Fibroblast of skin of left quadriceps (primary cell): Measurements from ENCODE around the gene VPS39.
"Not testable (repeated sequence)": the region's sequence is repeated elsewhere in the genome, so short reads cannot be mapped to it uniquely, and the experiment has no call there.

ENCODE experiments used
- DNase-seq, 2 experiments: peaks; one replicate each; pipeline ENCODE4 v3.0.0-alpha.2; 2013; ENCODE audit warnings: low read depth in 2 of 2

Gene VPS39, protein sequence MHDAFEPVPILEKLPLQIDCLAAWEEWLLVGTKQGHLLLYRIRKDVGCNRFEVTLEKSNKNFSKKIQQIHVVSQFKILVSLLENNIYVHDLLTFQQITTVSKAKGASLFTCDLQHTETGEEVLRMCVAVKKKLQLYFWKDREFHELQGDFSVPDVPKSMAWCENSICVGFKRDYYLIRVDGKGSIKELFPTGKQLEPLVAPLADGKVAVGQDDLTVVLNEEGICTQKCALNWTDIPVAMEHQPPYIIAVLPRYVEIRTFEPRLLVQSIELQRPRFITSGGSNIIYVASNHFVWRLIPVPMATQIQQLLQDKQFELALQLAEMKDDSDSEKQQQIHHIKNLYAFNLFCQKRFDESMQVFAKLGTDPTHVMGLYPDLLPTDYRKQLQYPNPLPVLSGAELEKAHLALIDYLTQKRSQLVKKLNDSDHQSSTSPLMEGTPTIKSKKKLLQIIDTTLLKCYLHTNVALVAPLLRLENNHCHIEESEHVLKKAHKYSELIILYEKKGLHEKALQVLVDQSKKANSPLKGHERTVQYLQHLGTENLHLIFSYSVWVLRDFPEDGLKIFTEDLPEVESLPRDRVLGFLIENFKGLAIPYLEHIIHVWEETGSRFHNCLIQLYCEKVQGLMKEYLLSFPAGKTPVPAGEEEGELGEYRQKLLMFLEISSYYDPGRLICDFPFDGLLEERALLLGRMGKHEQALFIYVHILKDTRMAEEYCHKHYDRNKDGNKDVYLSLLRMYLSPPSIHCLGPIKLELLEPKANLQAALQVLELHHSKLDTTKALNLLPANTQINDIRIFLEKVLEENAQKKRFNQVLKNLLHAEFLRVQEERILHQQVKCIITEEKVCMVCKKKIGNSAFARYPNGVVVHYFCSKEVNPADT

GRCh38 chr15:42207674-42208579 lies at the start of gene VPS39:
VPS39 (minus strand) TSS chr15:42208304; CDS start chr15:42208153, 151 bp downstream.
- DNase-seq: peak; percentile 49 to 50

DNA sequence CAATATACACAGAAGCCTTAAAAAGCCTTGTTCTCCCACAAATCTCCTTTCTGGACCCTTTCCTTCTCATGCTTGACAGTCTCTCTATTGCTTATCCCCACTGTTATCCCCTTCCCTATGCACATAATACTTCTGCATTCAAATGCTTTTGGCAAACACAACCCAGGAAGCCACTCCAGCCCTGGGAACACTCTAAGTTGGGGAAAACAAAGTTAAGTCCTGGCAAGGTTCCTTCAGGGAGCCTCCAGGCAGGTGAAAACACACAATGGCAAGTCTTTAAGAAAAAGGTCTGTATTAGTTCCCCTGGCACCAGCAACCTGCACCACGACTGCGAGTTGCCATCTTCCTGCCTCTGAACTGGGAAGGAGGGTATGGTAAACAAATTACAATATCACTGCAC lies 45.2 kb upstream of the VPS39 start:
- DNase-seq: no peak

- no peak for DNase-seq
Observed at GRCh38 chr15:42240823-42241222, 32.7 kb upstream of the VPS39 start.

GRCh38 chr15:42239528-42240182 lies 31.6 kb upstream of the VPS39 start:
- peak; percentile 24 to 26 for DNase-seq

- no peak for DNase-seq
Observed at GRCh38 chr15:42233107-42233506, 25.0 kb upstream of the VPS39 start.

- no peak for DNase-seq
Observed at GRCh38 chr15:42232606-42233005, 24.5 kb upstream of the VPS39 start.

GRCh38 chr15:42231088-42231487 lies 23.0 kb upstream of the VPS39 start:
- no peak for DNase-seq

DNA sequence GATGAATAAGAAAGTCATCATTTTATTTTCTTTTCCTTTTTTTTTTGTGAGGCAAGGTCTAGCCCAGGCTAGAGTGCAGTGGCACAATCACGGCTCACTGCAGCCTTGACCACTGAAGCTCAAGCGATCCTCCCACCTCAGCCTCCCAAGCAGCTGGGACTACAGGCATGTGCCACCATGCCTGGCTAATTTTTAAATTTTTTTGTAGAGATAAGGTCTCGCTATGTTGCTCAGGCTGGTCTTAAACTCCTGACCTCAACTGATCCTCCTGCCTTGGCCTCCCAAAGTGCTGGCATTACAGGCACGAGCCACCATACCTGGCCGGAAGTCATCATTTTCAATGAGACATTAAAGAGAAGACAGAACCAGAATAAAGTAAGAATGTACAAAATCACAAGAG lies 20.9 kb upstream of the VPS39 start:
- not testable (repeated sequence) for DNase-seq

DNA sequence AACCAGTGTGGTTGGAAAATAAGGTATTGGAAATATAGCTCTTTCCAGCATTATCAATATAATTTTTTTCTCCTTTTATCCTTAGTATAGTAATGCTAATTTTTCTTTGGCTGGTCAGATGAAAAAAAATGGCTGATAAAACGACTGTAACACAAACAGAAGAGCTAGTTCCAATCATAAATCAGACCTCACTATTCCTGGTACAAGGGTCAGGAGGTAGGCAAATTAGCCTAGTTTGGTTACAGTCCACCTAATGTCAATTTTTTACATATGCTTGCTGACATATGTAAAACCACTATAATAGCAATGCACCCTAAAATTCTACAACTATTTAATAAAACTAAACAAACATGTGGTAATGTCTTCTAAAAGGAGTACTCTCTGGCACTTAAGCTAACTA lies 19.9 kb upstream of the VPS39 start:
- DNase-seq: no peak

DNA sequence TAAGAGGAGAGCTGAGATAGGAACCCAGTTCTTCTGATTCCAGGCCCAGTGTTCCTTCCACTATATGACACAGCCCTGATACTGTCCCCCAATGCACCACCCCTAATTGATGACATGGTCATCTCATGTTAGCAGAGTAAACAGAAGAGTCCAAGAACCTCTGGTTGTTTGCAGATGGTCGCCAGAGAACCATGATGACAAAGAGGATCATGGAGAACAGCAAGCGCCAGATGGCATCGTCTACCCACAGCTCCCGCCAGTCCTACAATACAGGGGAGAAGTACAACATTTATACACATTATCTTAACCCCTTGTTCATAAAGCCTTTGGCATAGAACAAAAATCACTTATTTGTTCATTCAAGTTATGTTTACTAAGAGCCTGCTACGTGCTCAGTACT lies 18.5 kb upstream of the VPS39 start:
- no peak for DNase-seq

DNA sequence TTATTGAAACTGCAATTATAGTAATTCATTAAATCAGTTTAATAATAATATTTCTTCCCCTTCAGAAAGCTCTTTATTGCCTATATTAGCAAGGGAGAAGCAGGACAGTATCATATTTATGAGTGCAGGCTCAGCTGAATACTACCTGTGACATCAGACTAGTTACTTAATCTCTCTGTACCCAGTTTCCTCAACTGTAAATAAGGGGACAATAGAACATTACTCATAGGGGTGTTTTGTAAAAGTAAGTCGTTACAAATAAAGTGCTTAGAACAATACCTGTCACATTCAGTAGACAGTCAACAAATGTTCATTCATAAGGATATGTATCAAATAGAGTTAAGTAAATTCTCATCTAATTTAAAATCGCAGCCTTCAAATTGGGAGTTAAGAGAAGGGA lies 12.1 kb upstream of the VPS39 start:
- DNase-seq: no peak

GRCh38 chr15:42218953-42219592 lies 11.0 kb upstream of the VPS39 start:
- no peak for DNase-seq

GRCh38 chr15:42217568-42217967 lies 9.5 kb upstream of the VPS39 start:
- no peak for DNase-seq

- DNase-seq: no peak
Observed at GRCh38 chr15:42215913-42216829, 8.1 kb upstream of the VPS39 start.

GRCh38 chr15:42214600-42214999 lies 6.5 kb upstream of the VPS39 start:
- no peak for DNase-seq

DNA sequence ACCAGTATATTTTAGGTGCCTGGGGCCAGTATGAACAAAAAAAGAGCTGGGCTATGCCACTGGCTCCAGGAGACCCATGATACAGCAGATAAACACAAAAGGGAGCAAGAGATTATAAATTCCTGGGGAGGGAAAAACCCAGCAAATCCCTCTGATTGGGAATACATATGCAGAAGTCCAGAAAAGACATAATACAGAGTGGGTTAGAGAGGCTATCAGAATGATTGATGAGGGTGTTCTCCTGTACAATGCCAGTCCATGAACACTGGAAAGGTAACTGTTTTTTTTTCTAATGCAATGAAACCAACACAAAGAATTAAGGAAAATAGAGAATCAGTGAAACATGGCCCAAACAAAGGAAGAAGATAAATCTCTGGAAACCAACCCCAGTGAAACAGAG lies 5.4 kb upstream of the VPS39 start:
- no peak for DNase-seq

- no peak for DNase-seq
Observed at GRCh38 chr15:42210696-42211095, 2.6 kb upstream of the VPS39 start.

DNA sequence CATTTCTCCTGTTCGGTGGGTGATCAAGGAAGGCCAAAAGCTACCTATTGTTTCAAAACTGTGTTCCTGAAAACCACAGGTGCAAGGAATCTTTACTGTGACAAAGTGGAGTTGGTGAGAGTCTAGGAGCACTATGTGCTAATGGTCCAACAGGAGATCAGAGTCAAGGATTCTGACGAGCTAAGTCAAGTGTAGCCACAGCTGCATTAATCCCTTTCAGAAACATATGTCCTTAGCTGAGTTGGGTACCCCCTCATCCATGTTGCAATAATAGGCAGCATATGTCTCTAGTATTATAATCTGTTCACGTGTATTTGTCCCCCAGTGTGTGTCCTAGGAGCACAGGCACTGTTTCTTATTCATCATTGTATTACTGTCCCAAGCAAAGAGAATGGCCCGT lies 1.7 kb downstream of the VPS39 start:
- no peak for DNase-seq

- no peak for DNase-seq
Observed at GRCh38 chr15:42203891-42204290, 4.2 kb downstream of the VPS39 start.

DNA sequence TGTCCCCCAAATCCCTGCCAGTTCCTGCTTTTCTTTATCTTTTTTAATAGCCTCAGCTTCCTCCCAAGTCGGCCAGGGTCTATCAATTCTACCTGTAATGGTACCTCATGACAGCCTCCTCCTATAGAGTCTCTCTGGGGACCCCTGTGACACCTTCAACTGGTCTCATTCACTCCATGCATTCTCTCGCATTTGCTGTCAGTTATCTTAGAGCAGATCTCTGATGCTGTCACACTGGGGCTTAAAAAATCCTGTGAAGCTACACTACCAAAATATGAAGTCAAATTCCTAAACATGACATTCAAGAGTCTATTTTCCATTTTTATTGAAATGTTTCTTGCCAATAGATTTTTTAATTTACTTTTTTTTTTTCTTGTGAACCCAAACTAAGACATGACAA lies 5.5 kb downstream of the VPS39 start:
- no peak for DNase-seq
